SH-SY5Y (cell line): Measurements from ENCODE around the gene DENND2D.

Experiments used
- GATA2 ChIP-seq: IDR thresholded peaks from 2 replicates; pipeline ENCODE4 v1.6.1; 2011; ENCODE audit warnings: mild to moderate bottlenecking, low read depth, low read length
- GATA3 ChIP-seq: IDR thresholded peaks from 2 replicates; pipeline ENCODE4 v1.6.1; 2011; ENCODE audit warnings: low read depth, mild to moderate bottlenecking, low read length, moderate library complexity

- TF ChIP-seq GATA2 (no peak), GATA3 (no peak)
These were observed 24.6 kb upstream of the DENND2D start for GRCh38 chr1:111225091-111225490.
